Ishikawa (cell line): ENCODE results near the gene TUBGCP5.

Experiments
- CEBPB ChIP-seq: IDR thresholded peaks from 2 replicates; pipeline ENCODE4 v1.6.1; 2012
- EP300 ChIP-seq: IDR thresholded peaks from 2 replicates; pipeline ENCODE4 v1.6.1; 2012; ENCODE audit warnings: borderline replicate concordance
- NFIC ChIP-seq: IDR thresholded peaks from 2 replicates; pipeline ENCODE4 v1.6.1; 2012
- TAF1 ChIP-seq: IDR thresholded peaks from 2 replicates; pipeline ENCODE4 v1.6.1; 2012; ENCODE audit warnings: low read depth, mild to moderate bottlenecking
- TF ChIP-seq, protein P1 (sequence below): IDR thresholded peaks from 2 replicates; pipeline ENCODE4 v1.6.1; 2012; ENCODE audit warnings: low read depth, mild to moderate bottlenecking
- TF ChIP-seq, protein P2 (sequence below): IDR thresholded peaks from 2 replicates; pipeline ENCODE4 v1.6.1; 2012

DNA sequence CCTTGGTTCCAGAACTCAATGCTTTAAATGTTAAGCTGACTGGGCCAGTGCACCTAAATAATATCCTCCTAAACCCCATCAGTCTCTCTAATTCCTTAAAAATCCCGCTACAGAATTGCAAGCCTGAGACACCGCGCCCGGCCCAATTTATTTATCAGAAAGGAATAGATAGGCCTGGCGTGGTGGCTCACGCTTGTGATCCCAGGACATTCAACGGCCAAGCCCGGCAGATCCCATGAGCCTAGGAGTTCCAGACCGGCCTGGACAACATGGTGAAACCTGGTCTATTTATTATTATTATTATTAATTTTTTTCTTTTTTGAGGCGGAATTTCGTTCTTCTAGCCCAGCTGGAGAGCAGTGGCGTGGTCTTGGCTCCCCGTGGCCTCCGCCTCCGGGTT lies 28.0 kb upstream of the TUBGCP5 start:
- TF ChIP-seq EP300 = no peak
- TF ChIP-seq, protein P1, sequence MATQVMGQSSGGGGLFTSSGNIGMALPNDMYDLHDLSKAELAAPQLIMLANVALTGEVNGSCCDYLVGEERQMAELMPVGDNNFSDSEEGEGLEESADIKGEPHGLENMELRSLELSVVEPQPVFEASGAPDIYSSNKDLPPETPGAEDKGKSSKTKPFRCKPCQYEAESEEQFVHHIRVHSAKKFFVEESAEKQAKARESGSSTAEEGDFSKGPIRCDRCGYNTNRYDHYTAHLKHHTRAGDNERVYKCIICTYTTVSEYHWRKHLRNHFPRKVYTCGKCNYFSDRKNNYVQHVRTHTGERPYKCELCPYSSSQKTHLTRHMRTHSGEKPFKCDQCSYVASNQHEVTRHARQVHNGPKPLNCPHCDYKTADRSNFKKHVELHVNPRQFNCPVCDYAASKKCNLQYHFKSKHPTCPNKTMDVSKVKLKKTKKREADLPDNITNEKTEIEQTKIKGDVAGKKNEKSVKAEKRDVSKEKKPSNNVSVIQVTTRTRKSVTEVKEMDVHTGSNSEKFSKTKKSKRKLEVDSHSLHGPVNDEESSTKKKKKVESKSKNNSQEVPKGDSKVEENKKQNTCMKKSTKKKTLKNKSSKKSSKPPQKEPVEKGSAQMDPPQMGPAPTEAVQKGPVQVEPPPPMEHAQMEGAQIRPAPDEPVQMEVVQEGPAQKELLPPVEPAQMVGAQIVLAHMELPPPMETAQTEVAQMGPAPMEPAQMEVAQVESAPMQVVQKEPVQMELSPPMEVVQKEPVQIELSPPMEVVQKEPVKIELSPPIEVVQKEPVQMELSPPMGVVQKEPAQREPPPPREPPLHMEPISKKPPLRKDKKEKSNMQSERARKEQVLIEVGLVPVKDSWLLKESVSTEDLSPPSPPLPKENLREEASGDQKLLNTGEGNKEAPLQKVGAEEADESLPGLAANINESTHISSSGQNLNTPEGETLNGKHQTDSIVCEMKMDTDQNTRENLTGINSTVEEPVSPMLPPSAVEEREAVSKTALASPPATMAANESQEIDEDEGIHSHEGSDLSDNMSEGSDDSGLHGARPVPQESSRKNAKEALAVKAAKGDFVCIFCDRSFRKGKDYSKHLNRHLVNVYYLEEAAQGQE = no peak
- no peak for TF ChIP-seq NFIC
- TF ChIP-seq, protein P2, sequence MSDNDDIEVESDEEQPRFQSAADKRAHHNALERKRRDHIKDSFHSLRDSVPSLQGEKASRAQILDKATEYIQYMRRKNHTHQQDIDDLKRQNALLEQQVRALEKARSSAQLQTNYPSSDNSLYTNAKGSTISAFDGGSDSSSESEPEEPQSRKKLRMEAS = no peak
- no peak for TF ChIP-seq TAF1
- no peak for TF ChIP-seq CEBPB
